HG03460 (cell line): Measurements from ENCODE around the gene FUZ.

Experiments used
- ATAC-seq: cut with Tn5 transposase; IDR thresholded peaks from one replicate; pipeline ENCODE4 v1.9.1; 2021; ENCODE audit not compliant: unreplicated experiment

The FUZ gene

DNA sequence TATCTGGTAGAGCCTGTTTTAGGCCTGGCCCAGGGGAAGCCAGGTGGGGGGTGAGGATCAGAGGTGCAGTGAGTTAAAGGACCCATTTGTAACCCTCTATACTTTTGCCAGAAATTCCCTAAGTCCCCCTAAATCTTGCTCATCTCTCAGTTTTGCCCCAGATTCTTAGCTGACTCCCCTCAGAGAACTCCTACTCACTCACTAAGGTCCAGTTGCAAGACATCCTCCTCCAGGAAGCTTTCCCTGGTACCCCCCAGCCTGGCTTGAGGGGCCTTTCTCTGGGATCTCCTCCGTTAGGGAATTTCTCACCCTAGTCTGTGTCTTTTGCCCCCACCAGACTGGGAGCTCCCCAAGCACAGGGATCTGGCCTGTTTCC, 51.9 kb downstream of the FUZ start:
- ATAC-seq: no peak

DNA sequence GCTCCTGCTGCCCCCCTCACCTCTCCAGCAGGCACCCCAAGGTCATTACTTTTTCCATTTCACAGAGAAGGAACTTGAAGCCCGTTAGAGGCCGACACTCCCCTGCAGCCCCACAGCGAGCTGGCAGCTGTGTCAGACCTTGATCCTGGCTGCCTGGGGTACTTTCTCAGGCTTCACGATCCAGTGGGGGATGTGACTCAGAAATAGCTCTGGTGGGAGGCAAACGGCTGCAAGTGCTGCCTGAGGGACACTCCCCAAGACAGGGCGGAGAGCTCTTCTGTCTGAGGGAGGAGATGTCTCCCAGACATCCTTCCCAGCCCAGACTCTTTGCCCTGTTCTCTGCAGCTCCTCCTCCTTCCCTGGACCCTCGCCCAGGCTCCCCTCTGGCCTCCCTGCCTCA, 54.8 kb downstream of the FUZ start:
- no peak for ATAC-seq
